HUES64 (cell line): ENCODE results near the gene ZNF503.

Experiments
- H3K27ac ChIP-seq: 2 replicates; pipeline ENCODE4 v1.7.0; 2013; ENCODE audit warnings: low read depth, low read length, inconsistent platforms
- H3K27me3 ChIP-seq: 2 replicates; pipeline ENCODE4 v1.6.1; 2013; ENCODE audit warnings: mild to moderate bottlenecking, low read length; ENCODE audit not compliant: insufficient read depth
- H3K36me3 ChIP-seq: 2 replicates; pipeline ENCODE4 v1.6.1; 2013; ENCODE audit warnings: mild to moderate bottlenecking, low read length; ENCODE audit not compliant: insufficient read depth
- H3K4me1 ChIP-seq: 2 replicates; pipeline ENCODE4 v1.6.1; 2013; ENCODE audit warnings: mild to moderate bottlenecking, low read length, moderate library complexity; ENCODE audit not compliant: insufficient read depth
- H3K4me3 ChIP-seq: 2 replicates; pipeline ENCODE4 v1.5.1; 2013; ENCODE audit warnings: mild to moderate bottlenecking, low read length, moderate library complexity
- H3K9ac ChIP-seq: 2 replicates; pipeline ENCODE4 v1.6.1; 2013; ENCODE audit warnings: mild to moderate bottlenecking, low read depth, low read length
- H3K9me3 ChIP-seq: 2 replicates; pipeline ENCODE4 v1.6.1; 2013; ENCODE audit warnings: low read depth, low read length; ENCODE audit not compliant: insufficient read depth
- WGBS: fragments of 150-250, 120-280 bp; methylation state at CpG from one replicate; pipeline ENCODE4 v1.1.7; 2013; ENCODE audit warnings: missing lambda C conversion rate; 5-methylcytosine and 5-hydroxymethylcytosine counted together

The ZNF503 gene

DNA sequence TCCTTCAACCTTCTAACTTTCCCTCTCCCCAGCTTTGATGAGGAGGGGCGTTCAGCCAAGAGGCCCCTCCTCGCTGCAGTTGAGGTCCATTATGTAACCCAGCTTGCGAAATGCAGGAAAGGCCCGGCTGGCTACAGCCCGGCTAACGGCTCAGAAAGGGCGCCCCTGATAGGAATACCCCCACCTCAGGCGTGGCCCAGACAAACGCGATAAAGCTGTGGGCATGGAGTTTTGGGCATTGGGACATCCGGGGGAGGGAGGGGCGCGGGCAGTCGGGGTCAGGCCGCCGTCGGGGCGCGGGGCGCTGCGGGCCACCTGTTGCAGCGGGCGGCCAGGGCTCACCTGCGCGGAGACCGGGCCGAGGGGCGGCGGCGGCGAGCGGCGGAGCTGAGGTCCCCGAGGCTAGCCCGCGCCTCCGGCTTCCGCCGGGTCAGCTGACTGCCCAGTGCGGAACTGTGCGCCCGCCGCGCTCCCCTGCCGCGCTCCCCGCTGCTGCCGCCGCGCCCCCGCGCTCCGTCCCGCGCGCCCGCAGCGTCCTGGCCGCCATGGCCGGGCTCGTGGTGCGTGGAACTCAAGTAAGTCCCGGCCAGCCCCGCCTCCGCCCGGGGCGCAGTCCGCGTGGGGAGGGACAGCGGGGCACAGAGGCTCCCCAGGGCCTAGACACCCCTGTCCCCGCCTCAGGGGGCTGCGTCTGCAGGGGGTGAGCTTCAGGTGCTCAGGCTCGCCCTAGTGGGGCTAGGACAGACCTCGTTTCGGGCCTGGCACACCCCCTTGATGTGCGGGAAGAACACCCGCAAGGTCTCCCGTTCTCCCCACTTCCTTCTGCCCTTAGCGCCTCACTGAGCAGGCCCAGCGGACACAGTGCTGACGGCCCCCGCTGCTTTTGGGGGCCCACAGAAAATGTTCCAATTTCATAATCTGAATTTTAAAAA, 29.9 kb upstream of the ZNF503 start, which contains the start of gene LRMDA:
TSS of gene LRMDA (plus strand) at position 445 of the 932 bp plus-strand sequence.
- H3K36me3 ChIP-seq, result no peaks in the 10 kb centered on the region
- peak within 1 kb of the TSS; percentile 36 for H3K4me3 ChIP-seq
- H3K4me1 ChIP-seq, result peaks cover 36% of the 10 kb centered on the region
- H3K9me3 ChIP-seq, result no peaks in the 10 kb centered on the region
- WGBS, result 5% methylated on average over 82 of the region's 82 CpGs
- no peak within 1 kb of the TSS for H3K9ac ChIP-seq
- H3K27me3 ChIP-seq, result peaks cover 100% of the 10 kb centered on the region
- no peak within 1 kb of the TSS for H3K27ac ChIP-seq

DNA sequence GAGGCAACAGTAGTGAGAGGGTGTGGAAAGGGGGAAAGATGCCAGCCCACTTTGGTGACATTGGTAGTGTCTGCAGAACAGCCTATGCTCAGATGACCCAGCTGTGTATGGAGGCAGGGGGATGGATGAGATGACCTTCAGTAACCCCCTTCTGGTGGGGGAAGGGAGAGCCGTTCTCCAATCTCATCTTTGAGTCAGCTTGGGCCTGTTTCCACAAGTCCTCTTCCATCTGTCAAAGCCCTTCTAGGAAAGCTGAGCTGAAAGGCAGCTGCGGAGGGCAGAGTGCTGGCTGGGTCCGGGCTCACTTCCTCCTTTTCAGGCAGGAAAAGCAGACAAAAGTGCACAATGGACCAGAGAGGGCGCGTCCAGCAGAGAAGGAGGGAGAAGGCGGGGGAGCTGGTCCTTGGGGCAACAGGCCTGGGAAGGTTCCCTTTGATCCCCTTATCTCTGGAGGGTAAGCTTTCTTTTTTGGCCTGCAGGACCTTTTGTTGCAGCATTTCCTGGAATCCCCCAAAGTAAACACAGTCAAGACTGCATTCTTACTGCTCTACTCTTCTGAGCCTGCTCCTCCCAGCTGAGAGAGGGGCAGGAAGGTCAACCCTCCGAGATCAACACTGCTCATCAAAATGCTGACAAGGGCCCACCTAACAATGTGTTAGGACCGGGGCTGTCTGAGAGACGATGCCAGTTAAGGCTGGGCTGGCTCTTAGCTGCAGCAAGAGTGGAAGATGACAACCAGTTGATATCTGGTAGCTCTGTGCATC, 28.6 kb upstream of the ZNF503 start:
- H3K27ac ChIP-seq, result no peak overlapping the region
- WGBS, result 4% methylated on average over 9 of the region's 9 CpGs
- peaks cover 100% of the 10 kb centered on the region for H3K27me3 ChIP-seq
- no peak overlapping the region for H3K9ac ChIP-seq
- H3K4me3 ChIP-seq, result no peak overlapping the region
- no peaks in the 10 kb centered on the region for H3K9me3 ChIP-seq
- no peaks in the 10 kb centered on the region for H3K36me3 ChIP-seq
- H3K4me1 ChIP-seq, result peaks cover 36% of the 10 kb centered on the region

DNA sequence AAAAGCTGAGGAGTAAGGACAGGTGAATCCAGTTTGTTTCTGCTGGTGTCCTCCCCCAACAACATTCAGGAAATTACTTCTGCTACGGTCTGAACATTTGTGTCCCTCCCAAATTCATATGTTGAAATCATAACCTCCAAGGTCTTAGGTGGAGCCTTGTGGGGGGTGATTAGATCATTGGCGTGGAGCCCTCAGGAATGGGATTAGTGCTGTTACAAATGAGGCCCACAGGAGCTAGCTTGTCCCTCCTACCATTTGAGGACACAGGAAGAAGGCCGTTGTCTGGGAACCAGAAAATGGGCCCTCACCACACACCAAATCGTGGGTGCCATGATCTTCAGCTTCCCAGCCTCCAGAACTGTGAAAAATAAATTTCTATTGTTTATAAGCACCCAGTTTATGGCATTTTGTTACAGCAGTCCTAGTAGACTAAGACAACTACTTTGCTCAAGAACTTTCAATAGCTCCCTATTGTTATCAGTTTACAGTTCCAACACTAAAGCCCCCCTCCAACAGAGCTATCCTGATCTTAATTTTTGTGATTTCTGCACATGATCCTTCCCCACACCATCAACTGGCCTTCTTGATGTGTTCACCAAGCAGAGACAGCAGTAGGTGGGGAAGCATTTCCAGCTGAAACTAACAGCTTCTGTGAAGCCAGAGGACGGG, 27.7 kb upstream of the ZNF503 start:
- no peaks in the 10 kb centered on the region for H3K36me3 ChIP-seq
- peaks cover 100% of the 10 kb centered on the region for H3K27me3 ChIP-seq
- H3K27ac ChIP-seq, result no peak overlapping the region
- H3K4me3 ChIP-seq, result no peak overlapping the region
- no peaks in the 10 kb centered on the region for H3K9me3 ChIP-seq
- H3K9ac ChIP-seq, result no peak overlapping the region
- 67% methylated on average over 5 of the region's 5 CpGs for WGBS
- H3K4me1 ChIP-seq, result peaks cover 36% of the 10 kb centered on the region

DNA sequence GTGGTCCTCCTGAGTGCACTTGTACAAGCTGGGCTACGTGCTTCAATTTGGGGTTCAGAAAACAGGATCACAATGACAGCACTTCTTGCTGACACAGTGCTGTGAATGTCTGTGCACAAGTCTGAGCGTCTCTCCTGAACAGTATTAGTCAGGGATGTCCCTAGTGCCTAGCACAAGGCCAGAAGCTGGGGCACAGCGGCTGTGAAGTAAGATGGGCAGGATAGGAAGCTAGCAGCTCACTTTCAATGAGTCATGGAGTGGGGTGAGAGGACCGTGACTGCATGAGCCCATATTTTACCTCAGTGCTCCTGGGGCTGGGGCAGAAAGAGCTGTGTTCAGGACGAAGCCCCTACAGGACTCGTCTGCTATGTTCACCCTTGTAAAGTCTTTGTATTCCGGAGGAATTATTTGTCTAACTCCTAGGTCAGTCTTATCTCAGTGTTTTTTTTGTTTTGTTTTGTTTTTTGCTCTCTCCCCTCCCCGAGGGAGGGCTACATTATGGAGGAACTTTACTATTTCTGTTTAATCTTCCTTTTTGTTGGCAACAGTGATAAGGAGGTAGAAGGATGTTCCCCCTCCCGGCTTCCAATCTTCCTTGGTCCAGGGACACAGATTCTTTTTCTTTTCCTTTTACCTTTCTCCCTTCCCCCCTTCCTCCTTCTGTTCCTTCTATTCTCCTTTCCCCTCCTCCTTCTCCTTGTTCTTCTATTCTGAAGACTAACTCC, 27.0 kb upstream of the ZNF503 start:
- Histone ChIP-seq H3K27ac (no peak overlapping the region), H3K4me3 (no peak overlapping the region), H3K9me3 (no peaks in the 10 kb centered on the region), H3K36me3 (no peaks in the 10 kb centered on the region), H3K9ac (no peak overlapping the region), H3K4me1 (peaks cover 36% of the 10 kb centered on the region), H3K27me3 (peaks cover 100% of the 10 kb centered on the region)
- WGBS, result 66% methylated on average over 8 of the region's 9 CpGs

DNA sequence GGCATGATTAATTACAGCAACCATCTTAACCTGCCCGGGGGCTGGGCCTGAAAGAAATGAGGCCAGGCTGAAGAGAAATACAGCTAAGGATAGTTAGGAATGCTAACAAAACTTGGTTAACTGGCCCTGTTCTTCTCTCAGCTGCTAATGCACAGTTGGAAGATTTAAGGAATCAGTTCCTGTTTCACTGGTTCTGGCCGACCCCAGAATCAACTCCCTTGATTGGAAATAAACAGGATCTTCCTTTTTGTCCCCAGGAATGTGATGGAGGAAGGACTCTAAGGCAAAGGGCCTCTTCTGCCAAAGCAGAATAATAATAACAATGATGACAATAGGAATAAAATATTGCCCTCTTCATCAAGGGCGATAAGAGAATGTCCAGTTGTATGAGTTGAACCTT, 26.4 kb upstream of the ZNF503 start:
- Histone ChIP-seq H3K27me3 (peaks cover 100% of the 10 kb centered on the region), H3K36me3 (no peaks in the 10 kb centered on the region), H3K9ac (no peak overlapping the region), H3K9me3 (no peaks in the 10 kb centered on the region), H3K4me3 (no peak overlapping the region), H3K27ac (no peak overlapping the region), H3K4me1 (peaks cover 32% of the 10 kb centered on the region)
- WGBS, result 72% methylated on average over 3 of the region's 3 CpGs

DNA sequence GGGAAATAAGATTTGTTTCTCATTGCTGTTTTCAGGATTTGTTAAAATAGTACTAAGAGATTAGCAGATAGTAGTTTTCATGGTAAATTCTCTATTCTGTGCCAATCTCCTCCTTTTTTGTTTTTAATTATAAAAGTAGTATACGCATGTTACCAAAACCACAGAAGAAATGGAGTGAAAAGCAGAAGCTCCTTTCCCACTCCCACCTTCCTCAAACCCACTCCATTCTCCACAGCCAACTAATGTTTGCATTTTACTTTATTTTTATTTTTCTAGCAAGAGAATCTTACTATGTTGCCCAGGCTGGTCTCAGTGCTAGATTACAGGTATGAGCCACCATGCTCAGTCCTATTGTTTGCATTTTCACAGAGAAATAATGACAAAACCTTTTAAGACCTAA, 25.3 kb upstream of the ZNF503 start:
- Histone ChIP-seq H3K27me3 (peaks cover 98% of the 10 kb centered on the region), H3K9me3 (no peaks in the 10 kb centered on the region)

DNA sequence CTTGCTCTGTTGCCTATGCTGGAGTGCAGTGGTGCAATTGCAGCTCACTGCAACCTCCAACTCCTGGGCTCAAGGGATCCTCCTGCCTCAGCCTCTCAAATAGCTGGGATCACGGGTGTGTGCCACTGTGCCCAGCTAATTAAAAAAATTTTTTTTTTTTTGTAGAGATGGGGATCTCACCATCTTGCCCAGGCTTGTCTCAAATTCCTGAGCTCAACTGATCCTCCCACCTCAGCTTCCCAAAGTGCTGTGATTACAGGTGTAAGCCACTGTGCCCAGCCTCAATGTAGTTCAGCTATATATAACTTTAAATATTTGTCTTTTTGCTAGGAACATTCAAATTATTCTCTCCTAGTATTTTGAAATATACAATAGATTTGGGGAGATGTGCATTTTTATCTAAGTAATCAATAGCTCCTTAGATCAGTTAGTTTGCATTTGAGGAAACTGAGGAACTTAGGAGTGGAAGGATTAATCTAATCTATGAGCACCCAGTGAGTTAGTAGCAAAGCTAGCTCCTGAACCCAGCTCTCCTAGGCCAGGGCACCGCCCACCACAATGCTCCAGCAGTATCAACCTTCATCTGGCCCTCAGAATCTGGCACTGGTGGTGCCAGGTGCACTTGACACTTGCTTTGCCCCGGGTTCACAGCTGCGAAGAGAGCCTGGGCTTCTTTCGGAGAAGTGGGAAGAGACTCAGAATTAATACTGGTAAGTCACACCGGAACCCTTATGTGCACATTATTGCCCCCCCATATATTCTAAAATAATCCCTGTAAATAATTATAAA, 23.9 kb upstream of the ZNF503 start:
- H3K27ac ChIP-seq, result no peak overlapping the region
- H3K9me3 ChIP-seq, result no peaks in the 10 kb centered on the region
- no peak overlapping the region for H3K9ac ChIP-seq
- H3K4me1 ChIP-seq, result peaks cover 24% of the 10 kb centered on the region
- H3K36me3 ChIP-seq, result no peaks in the 10 kb centered on the region
- 96% methylated on average over 6 of the region's 6 CpGs for WGBS
- no peak overlapping the region for H3K4me3 ChIP-seq
- peaks cover 98% of the 10 kb centered on the region for H3K27me3 ChIP-seq

More for the DNA sequence above, 25.3 kb upstream of the ZNF503 start:
- no peaks in the 10 kb centered on the region for H3K36me3 ChIP-seq
- WGBS, result no CpG with 5 or more reads among the region's 1 CpG
- H3K4me3 ChIP-seq, result no peak overlapping the region
- H3K9ac ChIP-seq, result no peak overlapping the region
- H3K4me1 ChIP-seq, result peaks cover 29% of the 10 kb centered on the region
- no peak overlapping the region for H3K27ac ChIP-seq

DNA sequence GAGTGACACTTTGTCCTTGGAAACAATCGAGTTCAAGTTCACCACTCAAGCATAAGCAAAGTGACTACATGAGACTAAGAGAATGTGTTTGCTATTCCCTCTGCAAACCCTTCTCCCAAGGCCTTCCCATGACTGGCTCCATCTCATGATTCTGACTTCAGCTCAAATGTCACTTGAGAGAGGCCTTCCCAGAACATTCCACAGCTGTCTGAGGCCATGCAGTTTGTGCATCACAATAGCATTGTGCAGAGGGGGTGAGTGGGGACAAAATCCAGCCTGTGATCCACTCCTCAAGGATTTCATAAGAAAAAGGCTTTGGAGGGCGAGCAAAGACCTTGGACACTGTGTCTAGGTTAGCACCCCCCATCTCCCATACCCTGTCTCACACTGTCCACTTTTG, 23.0 kb upstream of the ZNF503 start:
- H3K27me3 ChIP-seq, result peaks cover 98% of the 10 kb centered on the region
- no peak overlapping the region for H3K27ac ChIP-seq
- no peak overlapping the region for H3K4me3 ChIP-seq
- H3K9me3 ChIP-seq, result no peaks in the 10 kb centered on the region
- peaks cover 15% of the 10 kb centered on the region; the same call in 1 of the 2 replicates for H3K4me1 ChIP-seq
- no peak overlapping the region for H3K9ac ChIP-seq
- H3K36me3 ChIP-seq, result no peaks in the 10 kb centered on the region
- WGBS, result 86% methylated on average over 2 of the region's 2 CpGs

DNA sequence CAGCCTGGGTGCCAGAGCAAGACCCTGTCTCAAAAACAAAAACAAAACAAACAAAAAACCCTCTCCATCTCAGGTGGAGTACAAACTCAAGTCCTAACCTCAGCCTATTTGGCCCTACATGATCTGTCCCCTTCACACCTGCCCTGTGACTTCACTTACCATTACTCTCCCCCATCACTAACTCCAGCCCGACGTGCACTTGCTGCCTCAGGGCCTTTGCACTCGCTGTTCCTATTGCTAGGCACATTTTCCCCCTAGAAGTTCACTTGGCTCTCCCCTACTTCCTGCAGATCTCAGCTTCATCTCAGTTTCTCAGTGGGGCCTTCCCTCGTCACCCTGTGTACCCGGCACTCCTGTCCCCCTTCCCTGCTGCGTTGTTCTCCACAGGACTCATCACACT, 21.3 kb upstream of the ZNF503 start:
- 96% methylated on average over 6 of the region's 6 CpGs for WGBS
- Histone ChIP-seq H3K27me3 (peaks cover 98% of the 10 kb centered on the region), H3K9ac (no peak overlapping the region), H3K27ac (no peak overlapping the region), H3K4me3 (no peak overlapping the region), H3K36me3 (no peaks in the 10 kb centered on the region), H3K9me3 (no peaks in the 10 kb centered on the region), H3K4me1 (peaks cover 9% of the 10 kb centered on the region)

DNA sequence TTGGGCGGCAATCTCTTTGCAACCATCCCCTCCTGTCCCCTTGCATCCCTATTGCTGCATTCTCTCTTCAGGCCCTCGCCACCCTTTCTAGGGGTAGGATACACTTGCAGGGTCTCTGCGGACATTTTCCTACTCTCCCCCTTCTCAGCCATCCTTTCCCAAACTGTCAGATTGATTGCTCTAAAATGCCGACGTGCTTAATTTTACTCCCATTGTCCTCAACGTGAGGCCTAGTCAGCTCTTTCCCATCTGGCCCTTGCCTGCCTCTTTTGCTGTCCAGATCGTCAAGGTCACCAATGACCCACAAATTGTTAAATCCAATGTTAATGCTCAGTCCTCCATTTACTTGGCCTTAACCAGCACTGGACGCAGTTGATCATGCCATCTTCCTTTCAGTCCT, 17.1 kb upstream of the ZNF503 start:
- H3K27ac ChIP-seq, result no peak overlapping the region
- H3K27me3 ChIP-seq, result peaks cover 98% of the 10 kb centered on the region
- 74% methylated on average over 8 of the region's 8 CpGs for WGBS
- H3K36me3 ChIP-seq, result no peaks in the 10 kb centered on the region
- H3K9ac ChIP-seq, result no peak overlapping the region
- peaks cover 14% of the 10 kb centered on the region for H3K4me1 ChIP-seq
- H3K4me3 ChIP-seq, result no peak overlapping the region
- no peaks in the 10 kb centered on the region for H3K9me3 ChIP-seq
